ENCODE results near the gene PRKAA1.
"Not testable (repeated sequence)": the region's sequence is repeated elsewhere in the genome, so short reads cannot be mapped to it uniquely, and the experiment has no call there.

The PRKAA1 gene

GRCh38 chr5:40722497-40722911 lies 75.7 kb downstream of the PRKAA1 start:
- not testable (repeated sequence) for DNase-seq (ENCODE audit: low spot score)

DNA sequence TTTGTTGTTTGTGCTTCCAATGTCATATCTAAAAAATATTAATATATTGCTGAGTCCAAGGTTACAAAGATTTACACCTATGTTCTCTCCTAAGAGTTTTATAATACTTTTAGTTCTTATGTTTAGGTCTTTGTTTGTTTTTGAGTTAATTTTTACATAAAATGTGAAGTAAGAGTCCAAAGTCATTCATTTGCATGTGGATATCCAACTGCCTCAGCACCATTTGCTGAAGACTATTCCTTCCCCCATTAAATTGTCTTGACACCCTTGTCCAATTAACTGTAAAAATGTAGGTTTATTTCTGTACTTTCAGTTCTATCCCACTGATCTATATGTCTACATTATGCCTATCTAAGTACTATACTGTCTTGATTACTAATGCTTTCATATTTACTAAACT lies 78.1 kb downstream of the PRKAA1 start:
- no peak for DNase-seq (ENCODE audit: low spot score)

DNA sequence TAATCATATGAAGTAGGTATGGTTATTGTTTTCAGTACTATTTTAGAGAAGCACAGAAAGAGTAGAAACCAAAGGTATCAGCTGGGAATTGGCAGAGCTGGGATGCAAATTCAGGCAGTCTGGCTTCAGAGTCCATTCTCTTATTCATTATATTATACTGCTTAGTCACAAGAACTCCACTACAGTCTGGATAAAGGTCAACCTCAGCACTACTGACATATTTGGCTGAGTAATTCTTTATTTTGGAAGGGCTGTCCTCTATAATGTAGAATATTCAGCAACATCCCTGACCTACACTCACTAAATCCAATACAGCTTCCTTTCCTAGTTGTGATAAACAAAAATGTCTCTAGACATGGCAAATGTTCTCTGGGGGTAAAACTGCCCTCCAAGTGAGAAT lies 80.9 kb downstream of the PRKAA1 start:
- DNase-seq (ENCODE audit: low spot score) = no peak

DNA sequence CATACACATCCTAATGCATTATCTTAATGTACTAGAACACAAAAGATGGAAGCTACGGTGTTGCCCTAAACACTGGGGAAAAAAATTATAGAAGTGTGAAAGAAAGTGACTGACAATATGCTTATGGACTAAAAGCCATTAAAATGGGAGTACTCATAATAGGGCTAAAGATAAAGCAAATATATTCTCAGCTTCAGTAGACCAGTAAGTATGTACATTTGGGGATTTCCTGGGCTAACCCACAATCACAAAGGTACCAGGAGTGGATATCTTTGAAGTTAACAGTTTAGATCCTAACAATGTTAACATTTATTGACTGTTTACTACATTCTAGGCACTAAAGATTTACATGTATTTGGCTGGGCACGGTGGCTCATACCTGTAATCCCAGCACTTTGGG lies 81.6 kb downstream of the PRKAA1 start:
- no peak for DNase-seq (ENCODE audit: low spot score)

GRCh38 chr5:40716000-40716399 lies 82.2 kb downstream of the PRKAA1 start:
- no peak for DNase-seq (ENCODE audit: low spot score)

DNA sequence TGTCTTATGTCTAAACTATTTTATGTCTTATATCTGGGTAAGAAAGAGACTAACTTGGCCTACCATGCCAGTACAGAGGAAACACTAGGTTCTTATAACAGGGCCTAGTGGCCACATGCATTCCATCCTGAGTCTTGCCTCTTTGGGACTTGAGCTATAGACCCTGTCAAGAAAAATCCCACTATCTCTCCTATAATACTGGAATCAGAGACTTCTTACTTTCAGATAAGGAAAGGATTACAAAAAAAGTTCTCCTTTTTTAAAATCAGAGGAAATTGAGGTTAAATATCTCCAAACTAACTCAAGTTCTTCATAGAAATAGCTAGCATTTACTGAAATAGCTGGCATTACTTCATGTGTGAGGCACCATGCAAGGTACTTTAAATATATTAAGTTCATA lies 84.2 kb downstream of the PRKAA1 start:
- DNase-seq (ENCODE audit: low spot score) = no peak

DNA sequence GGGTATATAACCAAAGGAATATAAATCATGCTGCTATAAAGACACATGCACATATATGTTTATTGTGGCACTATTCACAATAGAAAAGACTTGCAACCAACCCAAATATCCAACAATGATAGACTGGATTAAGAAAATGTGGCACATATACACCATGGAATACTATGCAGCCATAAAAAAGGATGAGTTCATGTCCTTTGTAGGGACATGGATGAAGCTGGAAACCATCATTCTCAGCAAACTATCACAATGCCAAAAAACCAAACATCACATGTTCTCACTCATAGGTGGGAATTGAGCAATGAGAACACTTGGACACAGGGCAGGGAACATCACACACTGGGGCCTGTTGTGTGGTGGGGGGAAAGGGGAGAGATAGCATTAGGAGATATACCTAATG lies 87.6 kb downstream of the PRKAA1 start:
- DNase-seq (ENCODE audit: low spot score) = not testable (repeated sequence)
